ENCODE results near the gene GRXCR1. TPM values are rescaled to one million over a fixed set of nuclear protein-coding genes. Genes with fewer than 3 reads are reported as not detected.

GRXCR1 gene
- total RNA-seq, 2 experiments from 2014 or later, result not detected

GRCh38 chr4:43071069-43071468 lies 178.6 kb downstream of the GRXCR1 start:
- Mint-ChIP-seq H3K36me3 (ENCODE audit: low read depth) (no peaks in the 10 kb centered on the region), H3K4me3 (no peak overlapping the region), H3K9me3 (peaks cover 4% of the 10 kb centered on the region), H3K4me1 (ENCODE audit: low read depth) (no peaks in the 10 kb centered on the region), H3K27me3 (ENCODE audit: low read depth) (no peaks in the 10 kb centered on the region), H3K27ac (no peak overlapping the region)
- intact Hi-C loops (cut with micrococcal nuclease), result no loop called here
- CTCF ChIA-PET, result no interaction called here
- no peak for DNase-seq

Other genes starting within 250 kb of the GRXCR1 start
- 10 to 100 TPM; 27.6 to 32.0 TPM for gene ATP8A1, start 235.6 kb upstream of the GRXCR1 start, total RNA-seq